Fibroblast of lung (primary cell): Measurements from ENCODE around the gene TEAD2. TPM values are rescaled to one million over a fixed set of nuclear protein-coding genes. Genes with fewer than 3 reads are reported as not detected.
"Not testable (repeated sequence)": the region's sequence is repeated elsewhere in the genome, so short reads cannot be mapped to it uniquely, and the experiment has no call there.

Source experiments
- DNase-seq, 2 donors: peaks; one replicate each; pipeline versions ENCODE4 v3.0.0 to v3.0.0-alpha.2; 2010; ENCODE audit warnings: low read depth in 2 of 2
- H2AFZ ChIP-seq: 2 replicates; pipeline ENCODE4 v1.5.1; 2012; ENCODE audit warnings: low read length, control low read depth, inconsistent platforms
- H3K27ac ChIP-seq: 2 replicates; pipeline ENCODE4 v1.5.1; 2011; ENCODE audit warnings: low read length, control low read depth; ENCODE audit not compliant: insufficient read depth
- H3K27me3 ChIP-seq: 2 replicates; pipeline ENCODE4 v1.5.1; 2011; ENCODE audit warnings: mild to moderate bottlenecking, low read length; ENCODE audit not compliant: control insufficient read depth, insufficient read depth
- H3K36me3 ChIP-seq: 2 replicates; pipeline ENCODE4 v1.5.1; 2011; ENCODE audit warnings: low read length; ENCODE audit not compliant: control insufficient read depth, insufficient read depth
- H3K4me1 ChIP-seq: 2 replicates; pipeline ENCODE4 v1.5.1; 2011; ENCODE audit warnings: low read length; ENCODE audit not compliant: control insufficient read depth, insufficient read depth; ENCODE audit errors: extremely low read depth
- H3K4me2 ChIP-seq: 2 replicates; pipeline ENCODE4 v1.5.1; 2011; ENCODE audit warnings: low read length, control low read depth; ENCODE audit not compliant: insufficient read depth; ENCODE audit errors: extremely low read depth
- H3K4me3 ChIP-seq, 4 experiments: fragments of 200-600 bp in 1 of 4; sonication (generic) in 1 of 4; replicated peaks in 1 of 4; 2 replicates each; pipeline ENCODE4 v1.5.1; 2011 to 2016; ENCODE audit warnings: low read length in 4 of 4, low read depth in 3 of 4, mild to moderate bottlenecking in 3 of 4, control low read depth in 2 of 4, inconsistent platforms in 1 of 4, mixed read lengths in 1 of 4; ENCODE audit not compliant: insufficient read depth in 1 of 4; ENCODE audit errors: control extremely low read depth in 1 of 4
- H3K79me2 ChIP-seq: 2 replicates; pipeline ENCODE4 v1.5.1; 2012; ENCODE audit warnings: mild to moderate bottlenecking, low read length, inconsistent platforms; ENCODE audit not compliant: control insufficient read depth, insufficient read depth
- H3K9ac ChIP-seq: 2 replicates; pipeline ENCODE4 v1.5.1; 2011; ENCODE audit warnings: mild to moderate bottlenecking, low read length, control low read depth; ENCODE audit not compliant: insufficient read depth
- H3K9me3 ChIP-seq: 2 replicates; pipeline ENCODE4 v1.5.1; 2012; ENCODE audit warnings: low read depth, low read length; ENCODE audit not compliant: control insufficient read depth, insufficient read depth
- H4K20me1 ChIP-seq: 2 replicates; pipeline ENCODE4 v1.5.1; 2011; ENCODE audit warnings: low read length; ENCODE audit not compliant: control insufficient read depth, insufficient read depth; ENCODE audit errors: extremely low read depth
- CTCF ChIP-seq, 2 donors: IDR thresholded peaks in 1 of 2; conservative IDR thresholded peaks in 1 of 2; 1 replicate in 1 of 2; 2 replicates in 1 of 2; pipeline ENCODE4 v1.5.1; 2011 to 2012; ENCODE audit warnings: low read length in 2 of 2, control low read depth in 1 of 2, inconsistent platforms in 1 of 2, low read depth in 1 of 2, mild to moderate bottlenecking in 1 of 2
- EZH2 ChIP-seq: IDR thresholded peaks from 2 replicates; pipeline ENCODE4 v1.5.1; 2012; ENCODE audit warnings: low read length, control low read depth, mild to moderate bottlenecking; ENCODE audit errors: missing control alignments
- polyA plus RNA-seq, 2 donors: library from polyadenylated mRNA; depleted of rRNA in 1 of 2; stranded (reverse) in 1 of 2; unstranded in 1 of 2; fragments of >200 nt; gene quantifications; 2 replicates each; pipeline ENCODE4 v1.2.1, GENCODE V29; 2011 to 2012; ENCODE audit warnings: missing spikeins in 1 of 2
- total RNA-seq: library from RNA; depleted of rRNA; stranded (reverse); fragments of >200 nt; gene quantifications from 2 replicates; pipeline ENCODE4 v1.2.1, GENCODE V29; 2014

Gene TEAD2
- total and polyA plus RNA-seq, 2 donors (not counting 1 experiment from before 2014, with no cell fraction given) = 19.2 to 22.7 TPM

- no peaks in the 10 kb centered on the region for H3K79me2 ChIP-seq
- DNase-seq = peak; percentile 10 to 20
- no peak overlapping the region for H3K4me2 ChIP-seq
Measured at GRCh38 chr19:49327878-49328544, 34.2 kb downstream of the TEAD2 start.

GRCh38 chr19:49326165-49326704 is 36.0 kb downstream of the TEAD2 start:
- Histone ChIP-seq H3K9ac (no peak overlapping the region), H3K4me1 (no peaks in the 10 kb centered on the region), H2AFZ (no peak overlapping the region), H3K9me3 (no peaks in the 10 kb centered on the region), H3K4me3 (no peak overlapping the region), H3K27ac (no peak overlapping the region), H3K4me2 (no peak overlapping the region), H3K79me2 (no peaks in the 10 kb centered on the region), H4K20me1 (no peaks in the 10 kb centered on the region), H3K27me3 (no peaks in the 10 kb centered on the region), H3K36me3 (no peaks in the 10 kb centered on the region)
- TF ChIP-seq CTCF (conservative IDR thresholded peaks at IDR 0.05 in 1 of 2, IDR thresholded peaks at IDR 0.05 in 1 of 2; ENCODE audit: low read depth in 1 of 2, low read length in 2 of 2) = no peak
- no peak for TF ChIP-seq EZH2
- no peak for DNase-seq

More at GRCh38 chr19:49327878-49328544, 34.2 kb downstream of the TEAD2 start:
- no peak overlapping the region for H3K27ac ChIP-seq
- no peak overlapping the region for H3K4me3 ChIP-seq
- no peak overlapping the region for H3K9ac ChIP-seq
- H3K9me3 ChIP-seq = no peaks in the 10 kb centered on the region
- TF ChIP-seq EZH2 = no peak
- peak; percentile 52 to 69 for TF ChIP-seq CTCF (conservative IDR thresholded peaks at IDR 0.05 in 1 of 2, IDR thresholded peaks at IDR 0.05 in 1 of 2; ENCODE audit: low read depth in 1 of 2, low read length in 2 of 2)
- no peaks in the 10 kb centered on the region for H3K4me1 ChIP-seq
- no peak overlapping the region for H2AFZ ChIP-seq
- no peaks in the 10 kb centered on the region for H4K20me1 ChIP-seq
- H3K27me3 ChIP-seq = no peaks in the 10 kb centered on the region
- H3K36me3 ChIP-seq = no peaks in the 10 kb centered on the region

GRCh38 chr19:49325756-49326155 is 36.5 kb downstream of the TEAD2 start:
- not testable (repeated sequence) for H3K27me3 ChIP-seq, H3K9me3 ChIP-seq, H3K9ac ChIP-seq, H3K36me3 ChIP-seq, H3K4me2 ChIP-seq, DNase-seq, H4K20me1 ChIP-seq, H3K4me1 ChIP-seq, H2AFZ ChIP-seq, H3K4me3 ChIP-seq, H3K79me2 ChIP-seq, H3K27ac ChIP-seq
